ENCODE data around the gene MEGF11.

Gene MEGF11

GRCh38 chr15:66126031-66126441 lies 127.5 kb downstream of the MEGF11 start:
- TF ChIP-seq, protein P1, sequence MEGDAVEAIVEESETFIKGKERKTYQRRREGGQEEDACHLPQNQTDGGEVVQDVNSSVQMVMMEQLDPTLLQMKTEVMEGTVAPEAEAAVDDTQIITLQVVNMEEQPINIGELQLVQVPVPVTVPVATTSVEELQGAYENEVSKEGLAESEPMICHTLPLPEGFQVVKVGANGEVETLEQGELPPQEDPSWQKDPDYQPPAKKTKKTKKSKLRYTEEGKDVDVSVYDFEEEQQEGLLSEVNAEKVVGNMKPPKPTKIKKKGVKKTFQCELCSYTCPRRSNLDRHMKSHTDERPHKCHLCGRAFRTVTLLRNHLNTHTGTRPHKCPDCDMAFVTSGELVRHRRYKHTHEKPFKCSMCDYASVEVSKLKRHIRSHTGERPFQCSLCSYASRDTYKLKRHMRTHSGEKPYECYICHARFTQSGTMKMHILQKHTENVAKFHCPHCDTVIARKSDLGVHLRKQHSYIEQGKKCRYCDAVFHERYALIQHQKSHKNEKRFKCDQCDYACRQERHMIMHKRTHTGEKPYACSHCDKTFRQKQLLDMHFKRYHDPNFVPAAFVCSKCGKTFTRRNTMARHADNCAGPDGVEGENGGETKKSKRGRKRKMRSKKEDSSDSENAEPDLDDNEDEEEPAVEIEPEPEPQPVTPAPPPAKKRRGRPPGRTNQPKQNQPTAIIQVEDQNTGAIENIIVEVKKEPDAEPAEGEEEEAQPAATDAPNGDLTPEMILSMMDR (conservative IDR thresholded peaks at IDR 0.05) = no peak
- H3K27ac ChIP-seq = no peak overlapping the region

GRCh38 chr15:66124651-66125050 lies 128.9 kb downstream of the MEGF11 start:
- H3K27ac ChIP-seq = no peak overlapping the region
- TF ChIP-seq, protein P1 (conservative IDR thresholded peaks at IDR 0.05) = no peak

- TF ChIP-seq, protein P1 (conservative IDR thresholded peaks at IDR 0.05) = no peak
- no peak overlapping the region for H3K27ac ChIP-seq
Observed at GRCh38 chr15:66123799-66124198, 129.8 kb downstream of the MEGF11 start.

DNA sequence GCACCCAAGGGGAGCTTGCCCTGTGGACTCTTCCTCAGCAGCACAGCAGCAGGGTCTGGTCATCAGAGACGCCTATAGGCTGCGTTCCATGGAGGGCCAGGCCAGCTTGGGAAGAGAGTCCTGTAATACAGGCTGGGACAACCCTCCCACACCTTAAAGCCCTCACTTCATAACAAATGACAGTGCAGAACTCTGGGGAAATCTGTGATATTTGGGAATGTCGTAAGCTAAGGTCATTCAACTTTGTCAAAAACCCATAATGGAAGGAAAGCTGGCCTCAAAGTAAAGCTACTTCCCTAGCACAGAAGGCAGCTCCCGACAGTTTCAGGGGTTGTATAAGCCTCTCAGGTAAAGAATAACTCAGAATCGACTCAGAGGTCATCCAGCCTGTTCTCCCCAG lies 133.1 kb downstream of the MEGF11 start:
- TF ChIP-seq, protein P1 (conservative IDR thresholded peaks at IDR 0.05) = no peak
- no peak overlapping the region for H3K27ac ChIP-seq

GRCh38 chr15:66117841-66118240 lies 135.7 kb downstream of the MEGF11 start:
- TF ChIP-seq, protein P1 (conservative IDR thresholded peaks at IDR 0.05) = no peak

DNA sequence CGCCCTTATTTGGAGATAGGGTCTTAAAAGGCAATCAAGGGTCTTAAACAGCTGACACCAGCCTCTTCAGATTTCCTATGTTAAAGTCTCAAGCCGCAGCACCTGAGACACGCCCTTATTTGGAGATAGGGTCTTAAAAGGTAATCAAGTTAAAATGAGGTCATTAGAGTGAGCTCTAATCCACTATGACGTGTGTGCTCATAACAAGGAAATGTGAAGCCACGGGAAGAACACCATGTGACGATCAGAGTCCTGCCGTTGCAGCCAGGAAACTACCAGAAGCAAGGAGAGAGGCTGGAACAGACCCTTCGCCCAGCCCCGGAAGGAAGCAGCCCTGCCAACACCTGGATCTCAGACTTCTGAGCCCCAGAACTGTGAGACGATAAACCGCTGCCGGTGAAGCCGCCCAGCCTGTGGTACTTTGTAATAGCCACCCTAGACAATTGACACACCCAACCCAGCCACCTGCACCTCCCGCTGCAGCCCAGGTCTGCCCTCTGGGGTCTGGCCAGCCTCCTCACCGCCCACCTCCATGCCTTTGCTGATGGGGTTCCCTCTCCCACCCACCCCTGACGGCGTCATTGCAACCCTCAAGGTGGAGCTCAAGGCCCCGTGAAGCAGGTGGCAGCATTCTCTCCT lies 137.9 kb downstream of the MEGF11 start:
- TF ChIP-seq, protein P1 (conservative IDR thresholded peaks at IDR 0.05) = no peak
- peak overlapping the region; percentile 24; the same call in 1 of the 2 replicates for H3K27ac ChIP-seq

More at GRCh38 chr15:66117841-66118240, 135.7 kb downstream of the MEGF11 start:
- H3K27ac ChIP-seq = no peak overlapping the region

- H3K27ac ChIP-seq = no peak overlapping the region
- TF ChIP-seq, protein P1 (conservative IDR thresholded peaks at IDR 0.05) = no peak
Observed at GRCh38 chr15:66114863-66115425, 138.6 kb downstream of the MEGF11 start.
